A673 (cell line): ENCODE data around the gene FAM120A.

Experiments
- EZH2 ChIP-seq: fragments of 200-600 bp; sonication (generic); IDR thresholded peaks from 2 replicates; pipeline ENCODE4 v1.6.1; 2017; ENCODE audit warnings: borderline replicate concordance, low read depth, mild to moderate bottlenecking, mixed read lengths, antibody characterized with exemption, low read length; ENCODE audit not compliant: poor library complexity, severe bottlenecking
- TF ChIP-seq, protein P1 (sequence below): fragments of 300-800, 200-600 bp; sonication (generic); conservative IDR thresholded peaks from 2 replicates; pipeline ENCODE4 v1.5.1; 2017; ENCODE audit warnings: low read depth, mild to moderate bottlenecking, antibody characterized with exemption, low read length, moderate library complexity, mixed read lengths

DNA sequence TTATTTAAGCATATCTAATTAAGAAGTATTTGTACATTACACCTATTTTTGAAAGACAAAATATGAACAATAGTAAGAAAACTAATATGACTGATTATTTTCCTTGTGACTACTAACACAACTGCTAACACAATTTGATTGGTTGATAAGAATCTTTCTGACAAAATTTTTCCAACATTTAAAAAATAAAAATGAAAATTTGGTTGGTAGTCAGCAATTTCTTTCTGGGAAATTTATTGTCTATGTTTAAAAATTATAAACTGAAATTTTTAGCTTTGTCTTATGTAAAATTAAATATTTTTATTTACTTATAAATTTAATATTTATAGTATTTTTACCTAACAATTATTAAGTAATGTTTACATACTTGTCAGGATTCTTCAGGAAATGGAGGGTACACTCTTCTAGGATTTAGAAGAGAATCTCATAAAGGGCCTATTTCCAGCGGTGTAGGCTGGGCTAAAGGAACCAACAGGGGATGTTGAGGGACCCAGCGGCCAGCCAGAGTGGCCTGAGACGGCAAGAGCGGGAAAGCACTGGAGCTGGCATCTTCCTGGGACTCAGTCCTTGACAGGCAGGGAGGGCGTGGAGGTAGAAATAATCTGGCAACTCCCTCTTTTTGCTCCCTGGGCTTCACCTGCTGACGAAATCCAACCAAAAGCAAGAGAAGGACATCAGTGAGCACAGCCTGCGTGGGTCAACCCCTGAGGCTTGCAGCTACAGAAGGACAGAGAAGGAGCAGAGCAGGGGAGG is 14.7 kb upstream of the FAM120A start:
- TF ChIP-seq, protein P1, sequence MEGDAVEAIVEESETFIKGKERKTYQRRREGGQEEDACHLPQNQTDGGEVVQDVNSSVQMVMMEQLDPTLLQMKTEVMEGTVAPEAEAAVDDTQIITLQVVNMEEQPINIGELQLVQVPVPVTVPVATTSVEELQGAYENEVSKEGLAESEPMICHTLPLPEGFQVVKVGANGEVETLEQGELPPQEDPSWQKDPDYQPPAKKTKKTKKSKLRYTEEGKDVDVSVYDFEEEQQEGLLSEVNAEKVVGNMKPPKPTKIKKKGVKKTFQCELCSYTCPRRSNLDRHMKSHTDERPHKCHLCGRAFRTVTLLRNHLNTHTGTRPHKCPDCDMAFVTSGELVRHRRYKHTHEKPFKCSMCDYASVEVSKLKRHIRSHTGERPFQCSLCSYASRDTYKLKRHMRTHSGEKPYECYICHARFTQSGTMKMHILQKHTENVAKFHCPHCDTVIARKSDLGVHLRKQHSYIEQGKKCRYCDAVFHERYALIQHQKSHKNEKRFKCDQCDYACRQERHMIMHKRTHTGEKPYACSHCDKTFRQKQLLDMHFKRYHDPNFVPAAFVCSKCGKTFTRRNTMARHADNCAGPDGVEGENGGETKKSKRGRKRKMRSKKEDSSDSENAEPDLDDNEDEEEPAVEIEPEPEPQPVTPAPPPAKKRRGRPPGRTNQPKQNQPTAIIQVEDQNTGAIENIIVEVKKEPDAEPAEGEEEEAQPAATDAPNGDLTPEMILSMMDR, result no peak
- TF ChIP-seq EZH2, result no peak
